DND-41 (cell line): ENCODE results near the gene MTM1.

Experiments used
- EZH2 ChIP-seq: IDR thresholded peaks from 3 replicates; pipeline ENCODE4 v1.6.1; 2012; ENCODE audit warnings: borderline replicate concordance, low read depth, mild to moderate bottlenecking, moderate library complexity, low read length, inconsistent platforms; ENCODE audit not compliant: severe bottlenecking
- TF ChIP-seq, protein P1 (sequence below): IDR thresholded peaks from 2 replicates; pipeline ENCODE4 v1.5.1; 2012; ENCODE audit warnings: borderline replicate concordance, low read length, moderate library complexity, mild to moderate bottlenecking; ENCODE audit not compliant: poor library complexity, severe bottlenecking; ENCODE audit errors: extremely low read depth

DNA sequence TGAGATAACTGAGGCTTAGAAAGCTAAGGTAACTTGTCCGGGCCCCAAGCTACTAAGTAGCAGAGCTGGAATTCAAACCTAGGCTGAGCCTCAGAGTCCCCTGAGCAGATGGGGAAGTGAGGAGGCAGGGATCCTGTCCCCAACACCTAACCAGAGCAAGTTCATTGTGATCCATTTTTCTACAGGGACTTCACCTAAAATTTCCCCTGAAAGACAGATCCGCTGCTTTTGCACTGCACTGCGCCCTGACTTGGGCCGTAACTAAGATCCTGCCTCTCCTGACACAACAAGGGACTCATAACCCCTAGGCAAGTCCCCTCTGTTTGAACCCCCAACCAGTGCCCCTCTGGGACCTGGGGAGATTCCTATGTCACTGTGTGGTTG, 25.6 kb upstream of the MTM1 start:
- TF ChIP-seq, protein P1, sequence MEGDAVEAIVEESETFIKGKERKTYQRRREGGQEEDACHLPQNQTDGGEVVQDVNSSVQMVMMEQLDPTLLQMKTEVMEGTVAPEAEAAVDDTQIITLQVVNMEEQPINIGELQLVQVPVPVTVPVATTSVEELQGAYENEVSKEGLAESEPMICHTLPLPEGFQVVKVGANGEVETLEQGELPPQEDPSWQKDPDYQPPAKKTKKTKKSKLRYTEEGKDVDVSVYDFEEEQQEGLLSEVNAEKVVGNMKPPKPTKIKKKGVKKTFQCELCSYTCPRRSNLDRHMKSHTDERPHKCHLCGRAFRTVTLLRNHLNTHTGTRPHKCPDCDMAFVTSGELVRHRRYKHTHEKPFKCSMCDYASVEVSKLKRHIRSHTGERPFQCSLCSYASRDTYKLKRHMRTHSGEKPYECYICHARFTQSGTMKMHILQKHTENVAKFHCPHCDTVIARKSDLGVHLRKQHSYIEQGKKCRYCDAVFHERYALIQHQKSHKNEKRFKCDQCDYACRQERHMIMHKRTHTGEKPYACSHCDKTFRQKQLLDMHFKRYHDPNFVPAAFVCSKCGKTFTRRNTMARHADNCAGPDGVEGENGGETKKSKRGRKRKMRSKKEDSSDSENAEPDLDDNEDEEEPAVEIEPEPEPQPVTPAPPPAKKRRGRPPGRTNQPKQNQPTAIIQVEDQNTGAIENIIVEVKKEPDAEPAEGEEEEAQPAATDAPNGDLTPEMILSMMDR = no peak
- TF ChIP-seq EZH2 = no peak
